Measurements from ENCODE around the gene NEBL. TPM values are rescaled to one million over a fixed set of nuclear protein-coding genes. Genes with fewer than 3 reads are reported as not detected.

Gene NEBL
- total RNA-seq, 2 experiments from 2014 or later, result 0.23 TPM; not detected in 1

GRCh38 chr10:20890491-20891337, 6.4 kb downstream of the NEBL start:
- DNase-seq (no peak), ATAC-seq (no peak)
- Mint-ChIP-seq H3K27ac (no peak overlapping the region), H3K36me3 (no peaks in the 10 kb centered on the region), H3K4me1 (no peaks in the 10 kb centered on the region), H3K9me3 (ENCODE audit: low read depth) (no peaks in the 10 kb centered on the region), H3K4me3 (no peak overlapping the region), H3K27me3 (no peaks in the 10 kb centered on the region)
- CTCF ChIA-PET, result no interaction called here

GRCh38 chr10:20890009-20890408, 7.1 kb downstream of the NEBL start:
- Mint-ChIP-seq H3K4me3 (no peak overlapping the region), H3K4me1 (no peaks in the 10 kb centered on the region), H3K36me3 (no peaks in the 10 kb centered on the region), H3K27me3 (no peaks in the 10 kb centered on the region), H3K27ac (no peak overlapping the region), H3K9me3 (ENCODE audit: low read depth) (no peaks in the 10 kb centered on the region)
- DNase-seq (no peak), ATAC-seq (no peak)
- CTCF ChIA-PET, result no interaction called here

- ATAC-seq (no peak), DNase-seq (no peak)
- H3K4me3 Mint-ChIP-seq, result no peak overlapping the region
Measured at GRCh38 chr10:20888620-20889330, 8.3 kb downstream of the NEBL start.

GRCh38 chr10:20887706-20888555, 9.2 kb downstream of the NEBL start:
- H3K9me3 Mint-ChIP-seq (ENCODE audit: low read depth), result no peaks in the 10 kb centered on the region
- no peaks in the 10 kb centered on the region for H3K4me1 Mint-ChIP-seq
- no peaks in the 10 kb centered on the region for H3K36me3 Mint-ChIP-seq
- CTCF ChIA-PET, result no interaction called here
- no peak for DNase-seq
- no peak overlapping the region for H3K27ac Mint-ChIP-seq
- no peak for ATAC-seq
- no peaks in the 10 kb centered on the region for H3K27me3 Mint-ChIP-seq
- no peak overlapping the region for H3K4me3 Mint-ChIP-seq

More at GRCh38 chr10:20888620-20889330, 8.3 kb downstream of the NEBL start:
- no peak overlapping the region for H3K27ac Mint-ChIP-seq
- CTCF ChIA-PET, result no interaction called here
- H3K27me3 Mint-ChIP-seq, result no peaks in the 10 kb centered on the region
- no peaks in the 10 kb centered on the region for H3K4me1 Mint-ChIP-seq
- no peaks in the 10 kb centered on the region for H3K36me3 Mint-ChIP-seq
- no peaks in the 10 kb centered on the region for H3K9me3 Mint-ChIP-seq (ENCODE audit: low read depth)

- H3K4me1 Mint-ChIP-seq, result no peaks in the 10 kb centered on the region
- no peaks in the 10 kb centered on the region for H3K27me3 Mint-ChIP-seq
- CTCF ChIA-PET, result no interaction called here
- H3K4me3 Mint-ChIP-seq, result no peak overlapping the region
- no peak for ATAC-seq
- H3K27ac Mint-ChIP-seq, result no peak overlapping the region
- no peaks in the 10 kb centered on the region for H3K9me3 Mint-ChIP-seq (ENCODE audit: low read depth)
- no peak for DNase-seq
- no peaks in the 10 kb centered on the region for H3K36me3 Mint-ChIP-seq
Measured at GRCh38 chr10:20885678-20886077, 11.4 kb downstream of the NEBL start.

GRCh38 chr10:20883552-20883951, 13.6 kb downstream of the NEBL start:
- no peak overlapping the region for H3K27ac Mint-ChIP-seq
- ATAC-seq, result no peak
- no peak overlapping the region for H3K4me3 Mint-ChIP-seq
- H3K9me3 Mint-ChIP-seq (ENCODE audit: low read depth), result no peaks in the 10 kb centered on the region
- no peaks in the 10 kb centered on the region for H3K36me3 Mint-ChIP-seq
- no peaks in the 10 kb centered on the region for H3K27me3 Mint-ChIP-seq
- DNase-seq, result no peak
- CTCF ChIA-PET, result no interaction called here
- no peaks in the 10 kb centered on the region for H3K4me1 Mint-ChIP-seq

- H3K9me3 Mint-ChIP-seq (ENCODE audit: low read depth), result no peaks in the 10 kb centered on the region
- no peak overlapping the region for H3K4me3 Mint-ChIP-seq
- DNase-seq (no peak), ATAC-seq (no peak)
- H3K27me3 Mint-ChIP-seq, result no peaks in the 10 kb centered on the region
- no peaks in the 10 kb centered on the region for H3K4me1 Mint-ChIP-seq
- no peaks in the 10 kb centered on the region for H3K36me3 Mint-ChIP-seq
- H3K27ac Mint-ChIP-seq, result no peak overlapping the region
- CTCF ChIA-PET, result no interaction called here
Measured at GRCh38 chr10:20882091-20882490, 15.0 kb downstream of the NEBL start.

- no peaks in the 10 kb centered on the region for H3K36me3 Mint-ChIP-seq
Measured at GRCh38 chr10:20879136-20879535, 18.0 kb downstream of the NEBL start.

GRCh38 chr10:20877986-20878983, 18.8 kb downstream of the NEBL start:
- Mint-ChIP-seq H3K9me3 (ENCODE audit: low read depth) (peaks cover 3% of the 10 kb centered on the region), H3K36me3 (no peaks in the 10 kb centered on the region), H3K27ac (no peak overlapping the region), H3K4me1 (no peaks in the 10 kb centered on the region), H3K4me3 (no peak overlapping the region), H3K27me3 (no peaks in the 10 kb centered on the region)
- ATAC-seq (no peak), DNase-seq (no peak)
- CTCF ChIA-PET, result no interaction called here

More at GRCh38 chr10:20879136-20879535, 18.0 kb downstream of the NEBL start:
- Mint-ChIP-seq H3K27ac (no peak overlapping the region), H3K4me3 (no peak overlapping the region), H3K4me1 (no peaks in the 10 kb centered on the region), H3K9me3 (ENCODE audit: low read depth) (peaks cover 3% of the 10 kb centered on the region), H3K27me3 (no peaks in the 10 kb centered on the region)
- ATAC-seq (no peak), DNase-seq (no peak)
- CTCF ChIA-PET, result no interaction called here

- DNase-seq, result no peak
Measured at GRCh38 chr10:20877554-20877953, 19.6 kb downstream of the NEBL start.

GRCh38 chr10:20874261-20874660, 22.9 kb downstream of the NEBL start:
- Mint-ChIP-seq H3K27ac (no peak overlapping the region), H3K27me3 (no peaks in the 10 kb centered on the region), H3K4me1 (no peaks in the 10 kb centered on the region), H3K36me3 (no peaks in the 10 kb centered on the region), H3K4me3 (no peak overlapping the region), H3K9me3 (ENCODE audit: low read depth) (peaks cover 3% of the 10 kb centered on the region)
- DNase-seq, result no peak
- CTCF ChIA-PET, result no interaction called here
- no peak for ATAC-seq

More at GRCh38 chr10:20877554-20877953, 19.6 kb downstream of the NEBL start:
- no peaks in the 10 kb centered on the region for H3K27me3 Mint-ChIP-seq
- no peaks in the 10 kb centered on the region for H3K4me1 Mint-ChIP-seq
- peaks cover 3% of the 10 kb centered on the region for H3K9me3 Mint-ChIP-seq (ENCODE audit: low read depth)
- no peak overlapping the region for H3K4me3 Mint-ChIP-seq
- CTCF ChIA-PET, result no interaction called here
- no peak overlapping the region for H3K27ac Mint-ChIP-seq
- H3K36me3 Mint-ChIP-seq, result no peaks in the 10 kb centered on the region
- no peak for ATAC-seq

GRCh38 chr10:20871970-20872369, 25.1 kb downstream of the NEBL start:
- CTCF ChIA-PET, result no interaction called here
- Mint-ChIP-seq H3K36me3 (no peaks in the 10 kb centered on the region), H3K4me3 (no peak overlapping the region), H3K27ac (no peak overlapping the region), H3K4me1 (no peaks in the 10 kb centered on the region), H3K27me3 (no peaks in the 10 kb centered on the region), H3K9me3 (ENCODE audit: low read depth) (peaks cover 3% of the 10 kb centered on the region)
- ATAC-seq, result no peak
- DNase-seq, result no peak

- ATAC-seq, result no peak
- CTCF ChIA-PET, result no interaction called here
- DNase-seq, result no peak
- Mint-ChIP-seq H3K4me1 (no peaks in the 10 kb centered on the region), H3K27ac (no peak overlapping the region), H3K4me3 (no peak overlapping the region), H3K9me3 (ENCODE audit: low read depth) (peaks cover 3% of the 10 kb centered on the region), H3K36me3 (no peaks in the 10 kb centered on the region), H3K27me3 (no peaks in the 10 kb centered on the region)
Measured at GRCh38 chr10:20870834-20871233, 26.3 kb downstream of the NEBL start.

All from activated CD8-positive, alpha-beta memory T cell treated with anti-CD3 and anti-CD28 coated beads, Interleukin-2, amount 10 ng/mL, durations not matched to agents 7 days and 5 days (primary cell).